ENCODE measurements around the gene NPHP4. TPM values are rescaled to one million over a fixed set of nuclear protein-coding genes. Genes with fewer than 3 reads are reported as not detected.
A peak's percentile ranks its signal among the peaks of the same experiment; 100 is the strongest.

NPHP4 gene
- polyA plus RNA-seq, 1 of the 3 experiments (the other 2 are of a cell fraction) = 7.0 TPM

- Histone ChIP-seq H4K20me1 (ENCODE audit: insufficient read depth) (no peaks in the 10 kb centered on the region), H3F3A (replicated peaks; ENCODE audit: insufficient read depth) (no peaks in the 10 kb centered on the region), H3K9me3 (no peaks in the 10 kb centered on the region), H3K9ac (no peak overlapping the region), H3K27me3 (ENCODE audit: insufficient read depth) (no peaks in the 10 kb centered on the region), H3K4me1 (ENCODE audit: control insufficient read depth in 1 of 2, insufficient read depth in 2 of 2, low read depth in 1 of 2, low read length in 1 of 2) (peaks cover 0 to 6% of the 10 kb centered on the region in 2 experiments; a peak in 1 of 4 replicates), H3K4me2 (no peak overlapping the region), H3K36me3 (replicated peaks in 1 of 2; ENCODE audit: control insufficient read depth in 1 of 2, insufficient read depth in 2 of 2, low read length in 1 of 2) (no peaks in the 10 kb centered on the region), H3K9me2 (no peaks in the 10 kb centered on the region), H3K27ac (ENCODE audit: low read depth in 2 of 2, low read length in 1 of 2) (no peak overlapping the region), H3K79me2 (ENCODE audit: insufficient read depth) (no peaks in the 10 kb centered on the region), H3K4me3 (ENCODE audit: low read depth in 2 of 2, low read length in 1 of 2) (no peak overlapping the region), H2AFZ (ENCODE audit: low read depth) (no peak overlapping the region)
- no peak for TF ChIP-seq RCOR1 (IDR thresholded peaks at IDR 0.05; ENCODE audit: low read length)
- TF ChIP-seq SMC3 (IDR thresholded peaks at IDR 0.05; ENCODE audit: low read depth, low read length) = no peak
- TF ChIP-seq SIN3A (IDR thresholded peaks at IDR 0.05; ENCODE audit: borderline replicate concordance, low read depth, low read length) = no peak
- ChIA-PET POLR2A (no interaction called here), CTCF (interaction anchor here (0.8 kb wide), 1 partner anchor 36 kb away, joined by 3 read pairs; no protein-coding TSS in a partner anchor)
- WGBS (ENCODE audit: low lambda C conversion rate) = 43% methylated on average over 4 of the region's 4 CpGs
- DNase-seq = no peak
These were observed 142.7 kb downstream of the NPHP4 start for GRCh38 chr1:5849550-5849949.

DNA sequence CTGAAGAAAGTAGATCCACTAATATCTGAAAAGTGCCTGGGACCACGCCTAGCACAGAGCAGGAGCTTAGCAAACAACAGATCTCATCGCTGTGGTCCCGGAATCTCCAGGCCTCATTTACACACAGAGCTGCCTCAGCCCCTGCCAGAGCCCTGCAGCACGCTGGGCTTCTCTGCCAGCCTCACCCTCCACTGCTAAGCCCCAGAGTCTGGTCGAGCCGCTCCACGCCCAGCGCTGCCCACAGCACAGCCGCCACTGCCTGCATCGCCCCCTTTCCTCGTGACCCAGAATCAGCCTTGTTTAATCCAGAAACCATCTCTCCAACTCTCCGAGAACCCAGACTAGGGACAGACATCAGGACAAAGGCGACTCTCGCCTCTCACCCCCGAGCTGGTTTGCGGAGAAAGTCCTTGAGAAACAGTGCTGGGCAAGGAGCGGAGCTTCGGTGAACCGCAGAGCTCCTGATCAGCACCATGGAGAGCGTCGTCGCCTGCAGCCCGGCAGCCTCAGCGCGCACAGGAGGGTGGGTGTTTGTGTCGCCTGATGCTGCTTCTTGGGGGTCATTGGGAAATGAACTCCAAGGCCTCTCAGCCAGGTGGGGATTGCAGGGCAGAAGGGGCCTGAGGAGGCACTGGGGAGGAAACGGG, 145.1 kb downstream of the NPHP4 start:
- Histone ChIP-seq H3K4me2 (no peak overlapping the region), H3K27me3 (ENCODE audit: insufficient read depth) (no peaks in the 10 kb centered on the region), H3K27ac (ENCODE audit: low read depth in 2 of 2, low read length in 1 of 2) (no peak overlapping the region), H3K4me3 (ENCODE audit: low read depth in 2 of 2, low read length in 1 of 2) (no peak overlapping the region), H3K79me2 (ENCODE audit: insufficient read depth) (no peaks in the 10 kb centered on the region), H3K36me3 (replicated peaks in 1 of 2; ENCODE audit: control insufficient read depth in 1 of 2, insufficient read depth in 2 of 2, low read length in 1 of 2) (no peaks in the 10 kb centered on the region), H2AFZ (ENCODE audit: low read depth) (no peak overlapping the region), H3F3A (replicated peaks; ENCODE audit: insufficient read depth) (no peaks in the 10 kb centered on the region), H3K4me1 (ENCODE audit: control insufficient read depth in 1 of 2, insufficient read depth in 2 of 2, low read depth in 1 of 2, low read length in 1 of 2) (peaks cover 0 to 23% of the 10 kb centered on the region in 2 experiments; a peak in 1 of 4 replicates), H3K9ac (no peak overlapping the region), H3K9me3 (no peaks in the 10 kb centered on the region), H4K20me1 (ENCODE audit: insufficient read depth) (no peaks in the 10 kb centered on the region), H3K9me2 (no peaks in the 10 kb centered on the region)
- TF ChIP-seq CHD2 (IDR thresholded peaks at IDR 0.05; ENCODE audit: low read length, partially characterized antibody) (no peak), MXI1 (IDR thresholded peaks at IDR 0.05; ENCODE audit: low read depth, low read length) (no peak), ELF1 (IDR thresholded peaks at IDR 0.05) (no peak)
- TF ChIP-seq, protein P1, sequence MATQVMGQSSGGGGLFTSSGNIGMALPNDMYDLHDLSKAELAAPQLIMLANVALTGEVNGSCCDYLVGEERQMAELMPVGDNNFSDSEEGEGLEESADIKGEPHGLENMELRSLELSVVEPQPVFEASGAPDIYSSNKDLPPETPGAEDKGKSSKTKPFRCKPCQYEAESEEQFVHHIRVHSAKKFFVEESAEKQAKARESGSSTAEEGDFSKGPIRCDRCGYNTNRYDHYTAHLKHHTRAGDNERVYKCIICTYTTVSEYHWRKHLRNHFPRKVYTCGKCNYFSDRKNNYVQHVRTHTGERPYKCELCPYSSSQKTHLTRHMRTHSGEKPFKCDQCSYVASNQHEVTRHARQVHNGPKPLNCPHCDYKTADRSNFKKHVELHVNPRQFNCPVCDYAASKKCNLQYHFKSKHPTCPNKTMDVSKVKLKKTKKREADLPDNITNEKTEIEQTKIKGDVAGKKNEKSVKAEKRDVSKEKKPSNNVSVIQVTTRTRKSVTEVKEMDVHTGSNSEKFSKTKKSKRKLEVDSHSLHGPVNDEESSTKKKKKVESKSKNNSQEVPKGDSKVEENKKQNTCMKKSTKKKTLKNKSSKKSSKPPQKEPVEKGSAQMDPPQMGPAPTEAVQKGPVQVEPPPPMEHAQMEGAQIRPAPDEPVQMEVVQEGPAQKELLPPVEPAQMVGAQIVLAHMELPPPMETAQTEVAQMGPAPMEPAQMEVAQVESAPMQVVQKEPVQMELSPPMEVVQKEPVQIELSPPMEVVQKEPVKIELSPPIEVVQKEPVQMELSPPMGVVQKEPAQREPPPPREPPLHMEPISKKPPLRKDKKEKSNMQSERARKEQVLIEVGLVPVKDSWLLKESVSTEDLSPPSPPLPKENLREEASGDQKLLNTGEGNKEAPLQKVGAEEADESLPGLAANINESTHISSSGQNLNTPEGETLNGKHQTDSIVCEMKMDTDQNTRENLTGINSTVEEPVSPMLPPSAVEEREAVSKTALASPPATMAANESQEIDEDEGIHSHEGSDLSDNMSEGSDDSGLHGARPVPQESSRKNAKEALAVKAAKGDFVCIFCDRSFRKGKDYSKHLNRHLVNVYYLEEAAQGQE (IDR thresholded peaks at IDR 0.05; ENCODE audit: low read depth, low read length) = peak; percentile 81; the same call in 1 of the 2 replicates
- no peak for DNase-seq
- 71% methylated on average over 22 of the region's 27 CpGs for WGBS (ENCODE audit: low lambda C conversion rate)
- POLR2A ChIA-PET = no interaction called here
- CTCF ChIA-PET = no interaction called here
